ENCODE results near the gene CYB561D2.

The CYB561D2 gene

GRCh38 chr3:50323614-50324199 is 27.0 kb upstream of the CYB561D2 start:
- DNase-seq (ENCODE audit: low read depth in 2 of 2), result no peak

GRCh38 chr3:50324351-50325112 is 26.1 kb upstream of the CYB561D2 start:
- no peak for DNase-seq (ENCODE audit: low read depth in 2 of 2)

GRCh38 chr3:50325113-50325480 is 25.6 kb upstream of the CYB561D2 start:
- no peak for DNase-seq (ENCODE audit: low read depth in 2 of 2)

- DNase-seq (ENCODE audit: low read depth in 2 of 2), result no peak
These were observed 25.0 kb upstream of the CYB561D2 start for GRCh38 chr3:50325497-50326181.

GRCh38 chr3:50326182-50326541 is 24.5 kb upstream of the CYB561D2 start:
- no peak for DNase-seq (ENCODE audit: low read depth in 2 of 2)

GRCh38 chr3:50327129-50327528 is 23.5 kb upstream of the CYB561D2 start:
- no peak for DNase-seq (ENCODE audit: low read depth in 2 of 2)

GRCh38 chr3:50327943-50328691 is 22.5 kb upstream of the CYB561D2 start, which contains the start of gene TUSC2:
Gene TUSC2 (minus strand): TSS chr3:50328223. CDS start chr3:50328099, 124 bp downstream.
- DNase-seq (ENCODE audit: low read depth in 2 of 2), result peak; percentile 81 to 88

GRCh38 chr3:50330330-50330729 is 20.3 kb upstream of the CYB561D2 start:
- DNase-seq (ENCODE audit: low read depth in 2 of 2), result no peak

GRCh38 chr3:50331364-50331907 is 19.2 kb upstream of the CYB561D2 start:
- no peak for DNase-seq (ENCODE audit: low read depth in 2 of 2)

- no peak for DNase-seq (ENCODE audit: low read depth in 2 of 2)
These were observed 16.8 kb upstream of the CYB561D2 start for GRCh38 chr3:50333744-50334328.

- DNase-seq (ENCODE audit: low read depth in 2 of 2), result no peak
These were observed 16.2 kb upstream of the CYB561D2 start for GRCh38 chr3:50334339-50335075.

- DNase-seq (ENCODE audit: low read depth in 2 of 2), result no peak
These were observed 14.0 kb upstream of the CYB561D2 start for GRCh38 chr3:50336452-50337174.

- peak; percentile 91 for DNase-seq (ENCODE audit: low read depth in 2 of 2)
These were observed 13.3 kb upstream of the CYB561D2 start for GRCh38 chr3:50337175-50337861.

- DNase-seq (ENCODE audit: low read depth in 2 of 2), result no peak
These were observed 11.7 kb upstream of the CYB561D2 start for GRCh38 chr3:50338965-50339364.

GRCh38 chr3:50339485-50340146 is 11.0 kb upstream of the CYB561D2 start:
- no peak for DNase-seq (ENCODE audit: low read depth in 2 of 2)

GRCh38 chr3:50340147-50340447 is 10.6 kb upstream of the CYB561D2 start:
- no peak for DNase-seq (ENCODE audit: low read depth in 2 of 2)

GRCh38 chr3:50340448-50341329 is 10.0 kb upstream of the CYB561D2 start, which contains the start of gene RASSF1:
Gene RASSF1 (minus strand): TSS chr3:50340836. CDS start chr3:50340805, 31 bp downstream.
- DNase-seq (ENCODE audit: low read depth in 2 of 2), result peak in 1 of 2 donors; percentile 30

GRCh38 chr3:50341537-50341936 is 9.1 kb upstream of the CYB561D2 start:
- DNase-seq (ENCODE audit: low read depth in 2 of 2), result no peak

All from stimulated activated CD8-positive, alpha-beta memory T cell treated with anti-CD3 and anti-CD28 coated beads, Interleukin-15, amount 100 ng/mL, for 4 hours (primary cell).